SK-N-SH (cell line): Measurements from ENCODE around the gene UNC13D. TPM values are rescaled to one million over a fixed set of nuclear protein-coding genes. Genes with fewer than 3 reads are reported as not detected.

Source experiments
- EP300 ChIP-seq, 2 experiments: IDR thresholded peaks; 2 replicates each; pipeline versions ENCODE4 v1.4.0 to v1.6.1; 2012; ENCODE audit warnings: borderline replicate concordance in 1 of 2, low read depth in 1 of 2, low read length in 1 of 2
- FOSL2 ChIP-seq: IDR thresholded peaks from 2 replicates; pipeline ENCODE4 v1.4.0; 2012; ENCODE audit warnings: low read depth, mild to moderate bottlenecking, moderate library complexity, borderline replicate concordance
- FOXJ3 ChIP-seq: sonication (generic); formaldehyde crosslinking; IDR thresholded peaks from 2 replicates; pipeline ENCODE4 v1.5.1; 2020; ENCODE audit warnings: mild to moderate bottlenecking, missing genetic modification reagents
- GATA2 ChIP-seq: sonication (generic); formaldehyde crosslinking; IDR thresholded peaks from 2 replicates; pipeline ENCODE4 v1.5.0; 2020; ENCODE audit warnings: mild to moderate bottlenecking, missing genetic modification reagents
- JUND ChIP-seq: IDR thresholded peaks from 2 replicates; pipeline ENCODE4 v1.4.0; 2012
- MEF2A ChIP-seq: IDR thresholded peaks from 2 replicates; pipeline ENCODE4 v1.4.0; 2012; ENCODE audit warnings: low read depth, borderline replicate concordance
- MXI1 ChIP-seq: IDR thresholded peaks from 2 replicates; pipeline ENCODE4 v1.6.1; 2012; ENCODE audit warnings: mild to moderate bottlenecking, low read depth, low read length, improper control_type of control experiment
- NFIC ChIP-seq: IDR thresholded peaks from 2 replicates; pipeline ENCODE4 v1.4.0; 2012; ENCODE audit warnings: borderline replicate concordance
- NRF1 ChIP-seq: IDR thresholded peaks from 2 replicates; pipeline ENCODE4 v1.6.1; 2012; ENCODE audit warnings: low read depth, mild to moderate bottlenecking, low read length
- POLR2AphosphoS5 ChIP-seq: IDR thresholded peaks from 2 replicates; pipeline ENCODE4 v1.6.1; 2012; ENCODE audit warnings: low read depth, low read length
- RCOR1 ChIP-seq: fragments of 150-350 bp; IDR thresholded peaks from 2 replicates; pipeline ENCODE4 v1.6.1; 2017; ENCODE audit warnings: antibody characterized with exemption, low read length
- RFX5 ChIP-seq: IDR thresholded peaks from 2 replicates; pipeline ENCODE4 v1.6.1; 2012; ENCODE audit warnings: mild to moderate bottlenecking, improper control_type of control experiment, low read length
- SIN3A ChIP-seq: IDR thresholded peaks from 2 replicates; pipeline ENCODE4 v1.6.1; 2012; ENCODE audit warnings: low read depth, mild to moderate bottlenecking, low read length, moderate library complexity, borderline replicate concordance
- SMC3 ChIP-seq: IDR thresholded peaks from 2 replicates; pipeline ENCODE4 v1.6.1; 2012; ENCODE audit warnings: low read depth, low read length, improper control_type of control experiment
- TAF1 ChIP-seq: IDR thresholded peaks from 2 replicates; pipeline ENCODE4 v1.6.1; 2012; ENCODE audit warnings: low read depth, mild to moderate bottlenecking, low read length, moderate library complexity, borderline replicate concordance
- TEAD4 ChIP-seq: IDR thresholded peaks from 2 replicates; pipeline ENCODE4 v1.4.0; 2012; ENCODE audit warnings: mild to moderate bottlenecking, borderline replicate concordance; ENCODE audit not compliant: insufficient read depth
- YY1 ChIP-seq: IDR thresholded peaks from 2 replicates; pipeline ENCODE4 v1.4.0; 2012; ENCODE audit warnings: low read depth, mild to moderate bottlenecking
- polyA plus RNA-seq, 3 experiments: library from polyadenylated mRNA; depleted of rRNA; stranded (reverse); fragments of >200 nt; gene quantifications; 2 replicates each; pipeline ENCODE4 v1.2.3, GENCODE V29; 2012
- TF ChIP-seq, protein P1 (sequence below): IDR thresholded peaks from 2 replicates; pipeline ENCODE4 v1.4.0; 2012; ENCODE audit warnings: low read depth
- TF ChIP-seq, protein P2 (sequence below): IDR thresholded peaks from 2 replicates; pipeline ENCODE4 v1.4.0; 2012; ENCODE audit warnings: low read depth, borderline replicate concordance
- TF ChIP-seq, protein P3 (sequence below): IDR thresholded peaks from 2 replicates; pipeline ENCODE4 v1.4.0; 2012; ENCODE audit warnings: low read depth, borderline replicate concordance
- TF ChIP-seq, protein P4 (sequence below): IDR thresholded peaks from 2 replicates; pipeline ENCODE4 v1.6.1; 2012; ENCODE audit warnings: mild to moderate bottlenecking, low read depth, low read length, moderate library complexity
- TF ChIP-seq, protein P5 (sequence below): IDR thresholded peaks from 2 replicates; pipeline ENCODE4; 2012

Gene UNC13D
- polyA plus RNA-seq, 1 of the 3 experiments (the other 2 are of a cell fraction), result 0.99 TPM

DNA sequence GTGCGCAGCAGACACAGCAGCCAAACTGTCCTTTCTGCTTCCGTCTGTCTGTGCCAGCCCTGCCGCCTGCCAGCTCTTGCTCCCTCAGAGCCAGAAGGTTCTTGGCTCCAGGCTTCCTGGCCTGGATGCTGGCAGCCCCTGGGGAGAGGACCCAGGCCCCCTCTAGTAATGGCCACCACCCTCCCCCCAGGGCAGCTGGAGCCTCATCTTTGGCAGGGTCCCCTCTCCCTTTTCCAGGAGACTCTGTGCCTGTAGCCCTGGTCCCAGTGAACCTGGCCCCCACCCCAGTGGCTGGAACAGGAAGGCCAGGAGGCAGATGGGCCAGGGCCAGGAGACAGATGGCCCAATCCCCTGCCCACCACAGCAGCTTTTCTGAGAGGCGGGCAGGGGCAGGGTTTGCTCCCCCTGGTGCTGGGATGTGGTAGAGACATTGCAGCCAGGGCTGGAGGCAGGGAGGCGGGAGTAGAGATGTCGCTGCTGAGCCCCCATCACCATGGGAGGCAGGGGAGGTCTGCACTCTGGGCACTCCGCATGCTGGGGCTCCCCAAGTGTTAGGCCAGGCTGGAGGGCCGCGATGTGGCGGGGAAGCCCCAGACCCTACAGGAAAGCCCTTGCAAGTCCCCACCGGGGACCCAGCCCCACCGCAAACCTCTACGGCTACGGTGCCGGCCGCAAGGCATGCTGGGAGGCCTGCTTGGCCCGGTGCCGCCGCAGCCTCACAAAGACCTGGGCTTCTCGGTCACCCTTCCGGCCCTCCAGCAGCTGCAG is 16.7 kb downstream of the UNC13D start (continued):
- TF ChIP-seq, protein P1, sequence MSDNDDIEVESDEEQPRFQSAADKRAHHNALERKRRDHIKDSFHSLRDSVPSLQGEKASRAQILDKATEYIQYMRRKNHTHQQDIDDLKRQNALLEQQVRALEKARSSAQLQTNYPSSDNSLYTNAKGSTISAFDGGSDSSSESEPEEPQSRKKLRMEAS, result peak; percentile 51; the same call in 1 of the 2 replicates
- peak; percentile 83 for TF ChIP-seq SMC3
- TF ChIP-seq RCOR1, result peak; percentile 5; the same call in 1 of the 2 replicates
- peak; percentile 83; the same call in 1 of the 2 replicates for TF ChIP-seq MXI1
- TF ChIP-seq TAF1, result no peak
- TF ChIP-seq RFX5, result no peak; the same call in 1 of the 2 replicates
- TF ChIP-seq JUND, result no peak
- TF ChIP-seq GATA2 (CRISPR knock-in tag), result no peak
- no peak for TF ChIP-seq MEF2A
- TF ChIP-seq NRF1, result no peak
- TF ChIP-seq POLR2AphosphoS5, result peak; percentile 70
- TF ChIP-seq TEAD4, result no peak
- TF ChIP-seq, protein P2, sequence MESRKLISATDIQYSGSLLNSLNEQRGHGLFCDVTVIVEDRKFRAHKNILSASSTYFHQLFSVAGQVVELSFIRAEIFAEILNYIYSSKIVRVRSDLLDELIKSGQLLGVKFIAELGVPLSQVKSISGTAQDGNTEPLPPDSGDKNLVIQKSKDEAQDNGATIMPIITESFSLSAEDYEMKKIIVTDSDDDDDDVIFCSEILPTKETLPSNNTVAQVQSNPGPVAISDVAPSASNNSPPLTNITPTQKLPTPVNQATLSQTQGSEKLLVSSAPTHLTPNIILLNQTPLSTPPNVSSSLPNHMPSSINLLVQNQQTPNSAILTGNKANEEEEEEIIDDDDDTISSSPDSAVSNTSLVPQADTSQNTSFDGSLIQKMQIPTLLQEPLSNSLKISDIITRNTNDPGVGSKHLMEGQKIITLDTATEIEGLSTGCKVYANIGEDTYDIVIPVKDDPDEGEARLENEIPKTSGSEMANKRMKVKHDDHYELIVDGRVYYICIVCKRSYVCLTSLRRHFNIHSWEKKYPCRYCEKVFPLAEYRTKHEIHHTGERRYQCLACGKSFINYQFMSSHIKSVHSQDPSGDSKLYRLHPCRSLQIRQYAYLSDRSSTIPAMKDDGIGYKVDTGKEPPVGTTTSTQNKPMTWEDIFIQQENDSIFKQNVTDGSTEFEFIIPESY, result no peak
- TF ChIP-seq FOXJ3 (CRISPR knock-in tag), result no peak
- peak in 1 of 2 experiments; percentile 59; a peak in 3 of 4 replicates for TF ChIP-seq EP300 (IDR thresholded peaks at IDR 0.05; ENCODE audit: borderline replicate concordance in 1 of 2, low read depth in 1 of 2, low read length in 1 of 2)
- TF ChIP-seq SIN3A, result peak; percentile 51; the same call in 1 of the 2 replicates
- TF ChIP-seq, protein P3, sequence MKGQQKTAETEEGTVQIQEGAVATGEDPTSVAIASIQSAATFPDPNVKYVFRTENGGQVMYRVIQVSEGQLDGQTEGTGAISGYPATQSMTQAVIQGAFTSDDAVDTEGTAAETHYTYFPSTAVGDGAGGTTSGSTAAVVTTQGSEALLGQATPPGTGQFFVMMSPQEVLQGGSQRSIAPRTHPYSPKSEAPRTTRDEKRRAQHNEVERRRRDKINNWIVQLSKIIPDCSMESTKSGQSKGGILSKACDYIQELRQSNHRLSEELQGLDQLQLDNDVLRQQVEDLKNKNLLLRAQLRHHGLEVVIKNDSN, result no peak
- no peak for TF ChIP-seq YY1
- TF ChIP-seq, protein P4, sequence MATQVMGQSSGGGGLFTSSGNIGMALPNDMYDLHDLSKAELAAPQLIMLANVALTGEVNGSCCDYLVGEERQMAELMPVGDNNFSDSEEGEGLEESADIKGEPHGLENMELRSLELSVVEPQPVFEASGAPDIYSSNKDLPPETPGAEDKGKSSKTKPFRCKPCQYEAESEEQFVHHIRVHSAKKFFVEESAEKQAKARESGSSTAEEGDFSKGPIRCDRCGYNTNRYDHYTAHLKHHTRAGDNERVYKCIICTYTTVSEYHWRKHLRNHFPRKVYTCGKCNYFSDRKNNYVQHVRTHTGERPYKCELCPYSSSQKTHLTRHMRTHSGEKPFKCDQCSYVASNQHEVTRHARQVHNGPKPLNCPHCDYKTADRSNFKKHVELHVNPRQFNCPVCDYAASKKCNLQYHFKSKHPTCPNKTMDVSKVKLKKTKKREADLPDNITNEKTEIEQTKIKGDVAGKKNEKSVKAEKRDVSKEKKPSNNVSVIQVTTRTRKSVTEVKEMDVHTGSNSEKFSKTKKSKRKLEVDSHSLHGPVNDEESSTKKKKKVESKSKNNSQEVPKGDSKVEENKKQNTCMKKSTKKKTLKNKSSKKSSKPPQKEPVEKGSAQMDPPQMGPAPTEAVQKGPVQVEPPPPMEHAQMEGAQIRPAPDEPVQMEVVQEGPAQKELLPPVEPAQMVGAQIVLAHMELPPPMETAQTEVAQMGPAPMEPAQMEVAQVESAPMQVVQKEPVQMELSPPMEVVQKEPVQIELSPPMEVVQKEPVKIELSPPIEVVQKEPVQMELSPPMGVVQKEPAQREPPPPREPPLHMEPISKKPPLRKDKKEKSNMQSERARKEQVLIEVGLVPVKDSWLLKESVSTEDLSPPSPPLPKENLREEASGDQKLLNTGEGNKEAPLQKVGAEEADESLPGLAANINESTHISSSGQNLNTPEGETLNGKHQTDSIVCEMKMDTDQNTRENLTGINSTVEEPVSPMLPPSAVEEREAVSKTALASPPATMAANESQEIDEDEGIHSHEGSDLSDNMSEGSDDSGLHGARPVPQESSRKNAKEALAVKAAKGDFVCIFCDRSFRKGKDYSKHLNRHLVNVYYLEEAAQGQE, result peak; percentile 13; the same call in 1 of the 2 replicates
- TF ChIP-seq FOSL2, result no peak
- TF ChIP-seq, protein P5, sequence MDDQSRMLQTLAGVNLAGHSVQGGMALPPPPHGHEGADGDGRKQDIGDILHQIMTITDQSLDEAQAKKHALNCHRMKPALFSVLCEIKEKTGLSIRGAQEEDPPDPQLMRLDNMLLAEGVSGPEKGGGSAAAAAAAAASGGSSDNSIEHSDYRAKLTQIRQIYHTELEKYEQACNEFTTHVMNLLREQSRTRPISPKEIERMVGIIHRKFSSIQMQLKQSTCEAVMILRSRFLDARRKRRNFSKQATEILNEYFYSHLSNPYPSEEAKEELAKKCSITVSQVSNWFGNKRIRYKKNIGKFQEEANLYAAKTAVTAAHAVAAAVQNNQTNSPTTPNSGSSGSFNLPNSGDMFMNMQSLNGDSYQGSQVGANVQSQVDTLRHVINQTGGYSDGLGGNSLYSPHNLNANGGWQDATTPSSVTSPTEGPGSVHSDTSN, result no peak; the same call in 1 of the 2 replicates
- TF ChIP-seq NFIC, result peak; percentile 75
